ENCODE data around the gene MLXIP.

The MLXIP gene

GRCh38 chr12:122048151-122048550 is 30.4 kb upstream of the MLXIP start:
- DNase-seq = no peak
- H3K4me3 ChIP-seq = no peak overlapping the region
- intact Hi-C loops (cut with DNase I; ENCODE audit: low total_unique reads) = no loop called here
- peaks cover 16 to 50% (median 31%) of the 10 kb centered on the region in 3 donors for H3K36me3 ChIP-seq
- H3K4me1 ChIP-seq = peaks cover 0 to 22% (median 10%) of the 10 kb centered on the region in 4 donors
- no peaks in the 10 kb centered on the region for H3K9me3 ChIP-seq
- no peak overlapping the region for H3K27ac ChIP-seq
- no peak for TF ChIP-seq CTCF (IDR thresholded peaks at IDR 0.05)
- H3K27me3 ChIP-seq = no peaks in the 10 kb centered on the region

- DNase-seq = no peak
- H3K4me1 ChIP-seq = peaks cover 0 to 33% (median 14%) of the 10 kb centered on the region in 4 donors
- H3K27me3 ChIP-seq = no peaks in the 10 kb centered on the region
- peak overlapping the region in 1 of 2 donors; percentile 76 for H3K27ac ChIP-seq
- H3K4me3 ChIP-seq = no peak overlapping the region
- no peak for TF ChIP-seq CTCF (IDR thresholded peaks at IDR 0.05)
- intact Hi-C loops (cut with DNase I; ENCODE audit: low total_unique reads) = no loop called here
- H3K36me3 ChIP-seq = peaks cover 6 to 36% (median 15%) of the 10 kb centered on the region in 3 donors
- no peaks in the 10 kb centered on the region for H3K9me3 ChIP-seq
Observed at GRCh38 chr12:122049827-122050226, 28.7 kb upstream of the MLXIP start.

- Histone ChIP-seq H3K4me3 (no peak overlapping the region), H3K36me3 (peaks cover 6 to 36% (median 16%) of the 10 kb centered on the region in 3 donors), H3K27me3 (no peaks in the 10 kb centered on the region), H3K27ac (peak overlapping the region; percentile 76 to 81), H3K9me3 (no peaks in the 10 kb centered on the region), H3K4me1 (peaks cover 0 to 33% (median 14%) of the 10 kb centered on the region in 4 donors)
- no peak for DNase-seq
- intact Hi-C loops (cut with DNase I; ENCODE audit: low total_unique reads) = no loop called here
- TF ChIP-seq CTCF (IDR thresholded peaks at IDR 0.05) = no peak
Observed at GRCh38 chr12:122050706-122051105, 27.9 kb upstream of the MLXIP start.

GRCh38 chr12:122051231-122051876 is 27.2 kb upstream of the MLXIP start:
- peak in 1 of 2 donors; percentile 78 for DNase-seq
- no peak for TF ChIP-seq CTCF (IDR thresholded peaks at IDR 0.05)
- Histone ChIP-seq H3K27me3 (no peaks in the 10 kb centered on the region), H3K9me3 (no peaks in the 10 kb centered on the region), H3K4me1 (peaks cover 0 to 33% (median 14%) of the 10 kb centered on the region in 4 donors), H3K4me3 (no peak overlapping the region), H3K36me3 (peaks cover 2 to 36% (median 18%) of the 10 kb centered on the region in 3 donors), H3K27ac (peak overlapping the region; percentile 76 to 81)
- intact Hi-C loops (cut with DNase I; ENCODE audit: low total_unique reads) = no loop called here

- H3K27ac ChIP-seq = peak overlapping the region; percentile 76 to 81
- DNase-seq = no peak
- intact Hi-C loops (cut with DNase I; ENCODE audit: low total_unique reads) = no loop called here
Observed at GRCh38 chr12:122052285-122052684, 26.3 kb upstream of the MLXIP start.

More at GRCh38 chr12:122052285-122052684, 26.3 kb upstream of the MLXIP start:
- Histone ChIP-seq H3K36me3 (peaks cover 0 to 36% (median 16%) of the 10 kb centered on the region in 3 donors), H3K27me3 (no peaks in the 10 kb centered on the region), H3K4me1 (peaks cover 0 to 33% (median 14%) of the 10 kb centered on the region in 4 donors), H3K4me3 (no peak overlapping the region), H3K9me3 (no peaks in the 10 kb centered on the region)
- no peak for TF ChIP-seq CTCF (IDR thresholded peaks at IDR 0.05)
